A204.1 (cell line): ENCODE data around the gene AZU1.
"Not testable (repeated sequence)": the region's sequence is repeated elsewhere in the genome, so short reads cannot be mapped to it uniquely, and the experiment has no call there.

Experiments
- FAIRE-seq: peaks from 2 replicates; lab custom pipeline; 2012; peaks lifted over from hg19 to GRCh38; lab: Jason Lieb, UNC

The AZU1 gene

GRCh38 chr19:810883-811489, 16.7 kb upstream of the AZU1 start:
- FAIRE-seq = no peak

- FAIRE-seq = no peak
Measured at GRCh38 chr19:811506-812048, 16.1 kb upstream of the AZU1 start.

- FAIRE-seq = no peak
Measured at GRCh38 chr19:812049-812746, 15.4 kb upstream of the AZU1 start.

- no peak for FAIRE-seq
Measured at GRCh38 chr19:812747-813218, 14.9 kb upstream of the AZU1 start.

- FAIRE-seq = no peak
Measured at GRCh38 chr19:813219-814151, 14.2 kb upstream of the AZU1 start.

GRCh38 chr19:814152-815078, 13.2 kb upstream of the AZU1 start:
- no peak for FAIRE-seq

- FAIRE-seq = no peak
Measured at GRCh38 chr19:815079-815774, 12.4 kb upstream of the AZU1 start.

- FAIRE-seq = no peak
Measured at GRCh38 chr19:815775-816499, 11.7 kb upstream of the AZU1 start.

GRCh38 chr19:816500-816857, 11.2 kb upstream of the AZU1 start:
- no peak for FAIRE-seq

- not testable (repeated sequence) for FAIRE-seq
Measured at GRCh38 chr19:820212-820611, 7.4 kb upstream of the AZU1 start.

- no peak for FAIRE-seq
Measured at GRCh38 chr19:821231-821824, 6.3 kb upstream of the AZU1 start.

GRCh38 chr19:821825-822503, 5.7 kb upstream of the AZU1 start, which contains the start of gene PLPPR3:
Gene PLPPR3, minus strand, starts transcription at chr19:821955. Its CDS starts 396 bp downstream, at chr19:821559.
- no peak for FAIRE-seq

GRCh38 chr19:823565-824121, 4.0 kb upstream of the AZU1 start:
- no peak for FAIRE-seq

GRCh38 chr19:824885-825284, 2.8 kb upstream of the AZU1 start:
- FAIRE-seq = no peak

- no peak for FAIRE-seq
Measured at GRCh38 chr19:825897-826644, 1.6 kb upstream of the AZU1 start.

GRCh38 chr19:827314-827709, 325 bp upstream of the AZU1 start:
- no peak for FAIRE-seq

- no peak for FAIRE-seq
Measured at GRCh38 chr19:829129-829758, 1.6 kb downstream of the AZU1 start.
